ENCODE data around the gene SMC3.
"Not testable (repeated sequence)": the region's sequence is repeated elsewhere in the genome, so short reads cannot be mapped to it uniquely, and the experiment has no call there.

The SMC3 gene

DNA sequence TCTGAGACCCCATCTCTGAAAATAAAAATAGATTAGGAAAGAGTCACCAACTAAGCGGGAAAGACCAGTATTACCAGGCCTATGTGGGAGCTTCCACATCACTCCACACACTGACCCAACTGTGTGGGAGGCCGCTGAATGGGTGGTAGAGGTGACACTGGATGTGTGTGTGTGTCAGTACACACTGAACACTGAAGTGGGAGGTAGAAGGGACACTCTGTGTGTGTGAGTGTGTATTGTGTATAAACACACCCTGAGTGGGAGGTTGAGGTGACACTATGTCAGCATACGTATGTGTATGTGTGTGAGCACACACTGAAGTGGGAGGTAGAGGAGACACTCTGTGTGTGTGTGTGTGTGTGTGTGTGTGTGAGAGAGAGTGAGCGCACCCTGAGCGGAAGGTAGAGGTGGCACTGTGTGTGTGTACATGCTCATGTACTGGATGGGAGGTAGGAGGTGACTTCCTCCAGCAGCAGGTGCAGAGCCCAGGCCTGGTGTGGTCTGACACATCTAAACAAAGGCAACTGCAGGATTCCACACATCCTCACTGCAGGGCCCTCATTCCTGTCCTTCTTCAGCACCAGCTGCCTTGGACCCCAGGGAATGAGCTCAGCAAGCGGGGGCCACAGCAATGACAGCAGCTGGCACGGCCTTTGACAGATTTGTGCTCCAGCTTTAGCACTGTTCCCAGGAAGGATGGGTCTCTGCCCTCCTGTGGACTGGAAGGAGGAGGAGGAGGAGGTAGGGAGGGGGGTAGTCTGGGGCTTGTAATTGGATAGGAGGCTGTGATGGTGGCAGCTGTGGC, 50.1 kb downstream of the SMC3 start:
- DNase-seq (ENCODE audit: low spot score), result no peak
- TF ChIP-seq, protein P1, sequence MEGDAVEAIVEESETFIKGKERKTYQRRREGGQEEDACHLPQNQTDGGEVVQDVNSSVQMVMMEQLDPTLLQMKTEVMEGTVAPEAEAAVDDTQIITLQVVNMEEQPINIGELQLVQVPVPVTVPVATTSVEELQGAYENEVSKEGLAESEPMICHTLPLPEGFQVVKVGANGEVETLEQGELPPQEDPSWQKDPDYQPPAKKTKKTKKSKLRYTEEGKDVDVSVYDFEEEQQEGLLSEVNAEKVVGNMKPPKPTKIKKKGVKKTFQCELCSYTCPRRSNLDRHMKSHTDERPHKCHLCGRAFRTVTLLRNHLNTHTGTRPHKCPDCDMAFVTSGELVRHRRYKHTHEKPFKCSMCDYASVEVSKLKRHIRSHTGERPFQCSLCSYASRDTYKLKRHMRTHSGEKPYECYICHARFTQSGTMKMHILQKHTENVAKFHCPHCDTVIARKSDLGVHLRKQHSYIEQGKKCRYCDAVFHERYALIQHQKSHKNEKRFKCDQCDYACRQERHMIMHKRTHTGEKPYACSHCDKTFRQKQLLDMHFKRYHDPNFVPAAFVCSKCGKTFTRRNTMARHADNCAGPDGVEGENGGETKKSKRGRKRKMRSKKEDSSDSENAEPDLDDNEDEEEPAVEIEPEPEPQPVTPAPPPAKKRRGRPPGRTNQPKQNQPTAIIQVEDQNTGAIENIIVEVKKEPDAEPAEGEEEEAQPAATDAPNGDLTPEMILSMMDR (IDR thresholded peaks at IDR 0.05; ENCODE audit: extremely low read depth, missing control alignments), result no peak

DNA sequence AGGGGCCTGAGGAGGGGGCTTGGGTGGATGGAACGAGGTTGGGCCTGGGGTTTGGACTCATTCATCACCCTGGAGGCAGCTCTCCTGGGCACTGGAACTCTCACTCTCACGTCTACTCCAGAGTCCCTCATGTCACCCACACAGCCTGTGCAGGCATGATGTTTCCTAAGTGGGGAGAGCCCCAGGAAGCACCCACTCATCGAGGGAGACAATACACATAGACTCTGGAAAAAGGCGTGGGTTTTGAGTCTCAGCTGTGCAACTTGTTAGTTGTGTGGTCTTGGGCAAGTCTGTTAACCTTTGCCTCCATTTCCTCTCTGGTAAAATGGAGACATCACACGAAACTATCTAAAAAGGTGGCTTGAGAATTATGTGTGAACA, 50.7 kb downstream of the SMC3 start:
- TF ChIP-seq, protein P1 (IDR thresholded peaks at IDR 0.05; ENCODE audit: extremely low read depth, missing control alignments), result no peak
- no peak for DNase-seq (ENCODE audit: low spot score)

DNA sequence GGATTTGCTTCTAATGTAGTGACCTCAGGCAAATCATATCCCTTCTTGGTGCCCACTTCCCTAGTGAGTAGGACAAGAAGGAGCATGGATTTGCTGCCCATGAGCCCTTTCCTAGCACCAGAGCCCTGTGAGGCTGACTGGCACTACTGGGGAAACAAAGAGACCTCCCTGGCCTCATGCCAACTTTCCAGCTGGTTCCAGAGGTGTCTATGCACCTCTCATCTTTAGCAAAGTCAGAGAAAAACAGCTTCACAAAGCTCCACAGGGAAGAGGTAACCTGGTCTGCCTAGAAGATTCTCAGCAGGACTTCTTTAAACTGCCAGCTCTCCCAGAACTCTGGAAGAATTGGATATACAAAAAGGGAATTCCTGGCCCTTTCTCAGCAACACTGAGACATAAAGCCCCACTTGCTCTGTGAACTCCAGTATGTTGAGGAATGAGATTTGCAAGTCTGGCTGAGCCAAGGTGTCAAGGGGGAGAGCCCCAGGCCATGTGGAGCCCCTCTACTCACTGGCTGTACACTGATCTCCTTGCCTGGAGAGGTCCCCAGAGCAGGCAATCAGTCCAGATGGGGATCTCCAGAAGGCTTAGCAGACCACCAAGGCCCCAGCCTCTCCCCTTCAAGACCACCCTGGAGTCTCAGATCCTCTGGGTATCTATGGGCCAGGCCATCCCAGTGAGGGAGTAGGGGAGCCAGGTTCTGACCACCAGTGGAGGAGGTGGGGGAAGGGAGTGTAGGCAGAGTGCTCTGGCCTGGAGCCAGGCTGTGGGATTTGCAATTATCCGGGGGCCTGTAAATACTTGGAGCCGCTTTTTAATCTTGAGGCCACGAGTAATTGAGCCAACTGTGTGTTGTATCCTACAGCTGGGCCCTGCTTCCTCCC, 52.3 kb downstream of the SMC3 start:
- TF ChIP-seq, protein P1 (IDR thresholded peaks at IDR 0.05; ENCODE audit: extremely low read depth, missing control alignments), result no peak
- DNase-seq (ENCODE audit: low spot score), result no peak

DNA sequence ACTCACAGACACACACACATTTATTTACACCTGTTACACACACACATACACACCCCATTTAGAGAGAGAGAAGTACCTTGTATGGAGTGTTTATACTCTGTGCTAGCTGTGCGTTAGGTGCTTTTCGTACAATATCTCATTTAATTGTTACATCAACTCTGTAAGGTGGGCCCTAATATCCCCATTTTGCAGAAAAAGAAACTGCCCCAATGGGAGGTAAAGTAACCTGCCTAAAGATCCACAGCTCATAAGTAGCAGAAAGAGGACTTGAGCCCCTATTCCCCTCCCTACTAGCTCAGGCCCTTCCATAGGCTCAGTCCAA, 52.9 kb downstream of the SMC3 start:
- TF ChIP-seq, protein P1 (IDR thresholded peaks at IDR 0.05; ENCODE audit: extremely low read depth, missing control alignments), result no peak
- no peak for DNase-seq (ENCODE audit: low spot score)

DNA sequence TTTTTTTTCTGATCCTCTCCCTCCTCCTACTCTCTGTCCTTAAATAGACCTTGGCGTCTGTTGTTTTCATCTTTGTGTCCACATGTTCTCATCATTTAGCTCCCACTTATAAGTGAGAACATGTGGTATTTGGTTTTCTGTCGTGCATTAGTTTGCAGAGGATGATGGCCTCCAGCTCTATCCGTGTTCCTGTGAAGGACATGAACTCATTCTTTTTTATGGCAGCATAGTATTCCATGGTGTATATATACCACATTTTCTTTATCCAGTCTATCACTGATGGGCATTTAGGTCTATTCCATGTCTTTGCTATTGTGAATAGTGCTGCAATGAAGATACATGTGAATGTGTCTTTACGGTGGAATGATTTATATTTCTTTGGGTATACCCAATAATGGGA, 55.8 kb downstream of the SMC3 start:
- not testable (repeated sequence) for DNase-seq (ENCODE audit: low spot score)

DNA sequence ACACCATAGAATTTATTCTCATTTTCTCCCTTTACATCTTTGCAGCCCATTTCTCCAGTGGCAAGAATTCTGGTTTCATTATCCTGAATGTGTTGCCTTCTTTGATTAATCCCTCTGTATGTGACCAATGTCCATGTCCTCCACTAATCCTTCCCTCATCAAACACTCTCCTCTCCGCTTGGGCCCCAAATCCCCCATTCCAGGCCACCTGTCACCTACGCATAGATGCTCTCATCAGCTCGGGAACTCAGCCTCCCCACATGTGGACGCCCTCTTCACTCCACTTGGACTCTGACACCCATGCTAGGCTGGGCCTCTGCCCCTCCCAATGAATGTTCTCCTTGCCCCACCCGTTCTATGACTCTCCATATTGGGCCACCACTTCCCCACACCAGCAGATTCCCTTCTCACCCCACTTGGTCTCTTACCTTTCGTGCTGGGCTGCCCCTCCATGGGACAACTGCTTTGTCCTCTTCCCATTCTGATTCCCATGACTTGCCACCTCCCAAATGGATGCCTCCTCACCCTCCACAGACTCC, 57.9 kb downstream of the SMC3 start:
- TF ChIP-seq, protein P1 (IDR thresholded peaks at IDR 0.05; ENCODE audit: extremely low read depth, missing control alignments), result no peak
- DNase-seq (ENCODE audit: low spot score), result no peak

DNA sequence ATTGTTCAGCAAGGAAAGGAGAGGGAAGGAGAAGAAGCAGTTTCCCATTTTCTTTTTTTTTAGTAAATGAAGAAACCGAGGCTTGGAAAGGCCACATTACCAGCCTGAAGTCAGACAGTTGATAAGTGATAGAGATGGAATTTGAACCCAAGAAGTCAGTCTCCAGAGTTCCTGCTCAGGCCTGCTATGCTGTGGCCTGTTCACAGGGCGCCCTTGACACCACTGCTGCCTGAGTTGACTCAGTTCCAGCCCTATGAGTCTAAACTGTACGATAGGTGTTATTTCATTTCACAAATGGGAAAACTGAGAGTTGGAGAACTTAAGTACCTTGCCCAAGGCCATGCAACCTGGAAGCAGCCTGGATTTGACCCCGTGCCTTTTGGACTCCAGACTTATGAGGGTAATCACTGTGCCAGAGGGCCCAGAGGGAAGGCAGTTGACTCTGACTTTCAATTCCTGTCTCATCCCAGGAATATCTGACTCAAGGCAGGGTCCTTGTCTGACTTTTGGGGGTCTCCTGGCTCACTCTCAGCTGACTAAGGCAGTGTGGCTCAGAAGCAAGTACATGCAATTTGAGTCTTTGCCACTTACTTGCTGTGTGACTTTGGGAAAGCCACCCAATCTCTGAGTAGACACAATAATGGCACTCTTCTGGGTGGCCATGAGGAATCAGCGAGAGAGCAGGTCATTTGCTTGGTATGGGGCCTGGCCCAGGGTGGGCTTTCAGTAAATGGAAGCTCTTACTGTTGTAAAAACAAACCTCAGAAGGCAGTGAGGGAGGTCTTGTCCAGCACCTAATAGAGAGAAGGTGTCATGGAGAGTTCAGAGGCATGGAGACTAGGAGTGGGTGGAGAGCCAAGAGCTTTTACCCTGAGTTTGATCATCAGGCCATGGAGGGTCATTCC, 58.7 kb downstream of the SMC3 start:
- DNase-seq (ENCODE audit: low spot score), result no peak
- TF ChIP-seq, protein P1 (IDR thresholded peaks at IDR 0.05; ENCODE audit: extremely low read depth, missing control alignments), result no peak
